ENCODE results near the gene UBE2D2. TPM values are rescaled to one million over a fixed set of nuclear protein-coding genes. Genes with fewer than 3 reads are reported as not detected.

Gene UBE2D2
- polyA plus RNA-seq, 3 donors, result 137 to 186 (median 165) TPM

DNA sequence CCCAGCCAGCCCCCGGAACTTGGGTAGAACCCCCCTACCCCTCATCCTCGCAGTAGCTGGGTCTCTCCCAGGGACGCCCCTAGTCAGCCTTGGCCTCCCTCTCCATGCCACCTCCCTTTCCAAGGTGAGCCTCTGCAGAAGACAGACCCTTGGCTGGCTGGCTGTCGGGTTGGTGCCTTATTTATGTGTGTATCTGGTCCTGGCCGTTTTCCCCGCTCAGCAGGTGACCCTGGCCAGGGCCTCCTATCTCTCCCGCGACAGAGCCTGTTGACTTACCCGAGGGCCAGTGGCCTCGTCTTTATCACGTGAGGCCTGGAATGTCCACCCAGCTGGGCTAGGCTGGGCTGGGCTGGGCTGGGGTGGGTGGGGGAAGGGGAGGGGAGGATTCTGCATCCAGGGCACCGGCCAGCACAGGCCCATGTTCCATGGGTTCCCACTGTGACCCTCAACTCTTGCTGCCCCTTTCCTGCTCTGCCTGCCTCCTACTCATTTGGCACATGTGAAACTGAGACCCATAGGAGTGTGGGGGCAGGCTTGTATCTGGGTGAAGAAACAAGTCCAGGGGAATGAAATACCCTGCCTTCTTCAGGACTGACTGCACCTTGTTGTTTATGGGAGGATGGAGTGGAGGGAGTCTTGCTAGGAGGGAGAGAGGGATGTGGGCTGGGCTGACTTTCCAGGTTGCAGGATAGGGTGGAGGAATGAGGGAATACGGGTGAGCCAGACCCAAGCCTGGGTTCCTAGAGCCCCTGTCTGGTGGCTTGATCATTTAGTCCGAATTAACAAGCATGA lies 90.1 kb downstream of the UBE2D2 start:
- no peak for DNase-seq (ENCODE audit: extremely low read depth in 1 of 11, low read depth in 9 of 11, low spot score in 4 of 11)

DNA sequence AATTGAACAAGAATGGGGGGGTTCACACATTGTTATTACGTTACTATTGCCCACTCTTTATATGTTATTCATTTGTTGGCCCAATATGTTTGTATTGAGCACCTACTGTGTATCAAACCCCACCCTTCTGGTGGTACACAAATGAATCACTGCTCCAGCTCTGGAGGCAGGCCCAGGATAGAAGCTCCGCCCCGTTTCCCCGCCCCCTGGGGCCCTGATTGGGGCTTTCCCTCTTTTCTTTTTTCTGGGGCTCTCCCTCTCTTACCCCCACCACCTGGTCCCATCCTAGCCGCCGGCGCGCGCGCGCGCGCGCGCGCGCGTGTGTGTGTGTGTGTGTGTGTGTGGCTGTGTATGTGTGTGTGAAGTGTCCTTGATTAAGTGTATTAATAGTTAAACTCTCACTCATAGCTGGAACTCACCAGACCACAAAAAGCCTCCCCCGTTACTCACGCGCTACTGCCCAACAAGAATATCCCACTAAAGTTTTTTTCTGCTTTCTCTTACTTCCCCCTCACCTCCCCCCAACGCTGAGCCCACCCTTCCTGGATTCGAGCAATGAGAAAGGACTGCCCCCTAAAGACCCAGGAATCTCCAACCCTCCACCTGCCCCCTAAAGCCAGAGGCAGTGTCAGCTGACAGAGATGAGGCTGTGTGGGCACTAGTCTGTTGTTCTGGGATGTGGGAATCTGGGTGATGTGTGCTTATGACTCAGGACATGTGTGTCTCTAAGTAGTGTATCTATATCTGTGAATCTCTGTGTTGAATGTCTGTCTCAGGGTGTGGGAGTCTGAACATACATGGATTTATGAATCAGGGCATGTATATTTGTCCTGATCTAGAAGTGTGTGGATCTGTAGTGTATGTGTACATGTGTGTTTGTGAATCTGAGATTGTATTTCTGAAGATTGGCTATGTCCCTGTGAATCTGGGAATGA lies 91.0 kb downstream of the UBE2D2 start:
- peak in 1 of 11 donors; percentile 82 for DNase-seq (ENCODE audit: extremely low read depth in 1 of 11, low read depth in 9 of 11, low spot score in 4 of 11)

DNA sequence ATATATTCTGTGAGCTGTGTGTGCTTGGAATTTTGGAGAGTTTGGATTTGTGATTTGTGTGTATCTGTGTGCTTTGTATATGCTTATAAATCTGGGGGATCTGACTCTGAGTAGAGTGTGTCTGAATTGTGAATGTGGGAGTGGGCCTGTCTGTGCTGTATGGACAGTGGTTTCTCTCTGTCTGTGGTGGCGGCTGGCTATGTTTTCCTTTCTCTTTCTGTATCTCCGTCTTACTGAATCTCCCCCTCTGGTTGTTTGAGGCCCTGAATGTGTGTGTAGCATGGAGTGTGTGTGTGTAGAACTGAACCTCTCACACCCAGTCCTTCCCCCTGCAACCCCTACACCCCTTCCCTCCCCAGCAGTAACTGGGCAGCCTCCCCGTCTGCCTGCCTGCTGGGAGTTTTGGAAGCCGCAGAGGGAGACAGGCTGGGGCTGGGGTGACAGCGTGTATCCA lies 91.7 kb downstream of the UBE2D2 start:
- no peak for DNase-seq (ENCODE audit: extremely low read depth in 1 of 11, low read depth in 9 of 11, low spot score in 4 of 11)

DNA sequence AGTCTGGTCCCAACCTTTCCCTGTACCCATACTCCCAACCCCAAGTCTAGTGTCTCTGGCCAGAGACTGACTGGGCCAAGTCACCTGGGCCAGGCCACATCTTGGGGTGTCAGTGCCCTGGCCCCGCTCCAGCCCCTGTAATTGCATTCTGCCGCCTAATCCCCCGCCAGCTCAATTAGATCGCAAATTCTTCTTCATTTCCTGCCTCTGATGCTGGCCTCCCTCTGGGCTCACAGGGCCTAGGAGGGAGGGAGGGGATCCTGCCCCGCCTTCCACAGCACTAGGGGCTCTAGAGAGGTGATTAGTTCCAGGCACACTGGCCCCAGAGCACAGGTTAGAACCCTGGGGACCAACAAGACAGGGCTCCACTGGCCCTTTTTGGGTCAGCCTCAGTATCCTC lies 92.5 kb downstream of the UBE2D2 start:
- no peak for DNase-seq (ENCODE audit: extremely low read depth in 1 of 11, low read depth in 9 of 11, low spot score in 4 of 11)

DNA sequence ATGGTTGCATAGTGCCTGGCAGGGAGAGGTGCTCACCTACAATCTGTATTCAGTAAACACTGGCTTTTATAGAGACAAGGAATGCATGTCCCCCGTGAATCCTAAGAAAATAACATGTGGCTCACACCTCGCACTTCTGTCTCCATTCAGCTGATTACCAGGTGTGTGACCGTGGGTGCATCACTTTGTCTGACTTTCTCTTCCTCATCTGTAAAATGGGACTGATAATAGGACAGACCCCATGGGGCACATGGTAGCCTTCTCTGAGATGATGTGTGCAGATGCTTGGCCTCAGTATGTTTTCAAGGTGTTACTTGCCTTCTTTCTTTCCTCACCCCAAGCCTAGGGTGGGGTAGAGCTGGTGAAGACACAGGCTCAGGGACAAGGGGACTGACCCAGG lies 93.3 kb downstream of the UBE2D2 start:
- DNase-seq (ENCODE audit: extremely low read depth in 1 of 11, low read depth in 9 of 11, low spot score in 4 of 11), result no peak

DNA sequence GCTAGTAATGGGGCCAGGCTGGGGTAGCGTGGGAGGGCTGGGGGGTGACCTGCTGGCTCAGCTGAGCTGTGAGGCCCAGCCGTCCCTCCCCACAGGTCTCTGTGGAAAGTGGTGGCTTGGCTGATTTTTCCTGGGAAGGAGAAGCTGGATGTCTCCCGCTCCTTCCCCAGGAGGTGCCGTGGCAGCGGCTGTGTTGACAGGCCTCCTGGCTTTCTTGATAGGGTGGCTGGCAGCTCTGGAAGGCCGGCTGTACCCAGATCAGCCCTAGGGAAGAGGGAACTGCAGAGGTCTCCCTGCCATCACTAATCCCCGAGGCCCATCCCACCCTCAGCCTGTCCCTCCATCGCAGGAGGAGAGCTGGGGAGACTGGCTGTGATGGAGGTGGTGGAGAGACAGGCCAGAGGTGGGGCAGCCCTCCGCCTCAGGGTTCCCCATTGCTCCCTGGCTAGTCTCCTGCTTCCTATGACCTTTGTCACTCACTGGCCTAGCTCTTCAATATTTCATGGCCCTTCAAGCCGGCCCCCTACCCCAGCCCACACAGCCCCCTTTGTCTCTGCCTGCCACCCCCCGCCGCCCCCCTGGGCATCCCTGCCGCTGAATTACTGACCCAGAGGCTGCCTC lies 93.8 kb downstream of the UBE2D2 start:
- DNase-seq (ENCODE audit: extremely low read depth in 1 of 11, low read depth in 9 of 11, low spot score in 4 of 11), result no peak

DNA sequence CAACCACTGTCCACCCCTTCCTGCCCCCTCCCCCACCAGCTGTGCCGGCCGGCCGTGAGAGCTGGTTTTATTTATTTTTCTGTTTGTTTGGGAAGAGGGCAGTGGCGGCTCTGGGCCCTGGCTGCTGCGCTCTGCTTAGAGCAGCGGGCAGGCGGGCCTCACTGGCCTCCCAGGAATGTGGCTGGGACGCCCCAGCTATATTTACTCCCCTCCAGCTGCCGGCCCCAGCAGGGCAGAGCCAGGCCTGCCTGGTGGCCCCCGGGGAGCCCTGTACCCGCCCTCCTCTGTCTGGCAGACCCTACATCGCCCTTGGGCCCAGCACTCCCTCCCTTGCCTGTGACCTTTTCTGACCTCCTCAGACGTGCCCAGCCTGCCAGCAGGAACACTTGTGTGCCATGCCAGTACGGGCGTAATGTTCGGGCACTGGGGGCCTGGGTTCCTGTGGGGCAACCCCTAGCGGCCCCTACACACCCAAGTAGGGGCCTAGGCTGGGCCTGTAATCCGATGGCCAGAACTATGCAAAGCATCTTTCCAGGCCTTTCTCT lies 94.7 kb downstream of the UBE2D2 start:
- DNase-seq (ENCODE audit: extremely low read depth in 1 of 11, low read depth in 9 of 11, low spot score in 4 of 11), result no peak

DNA sequence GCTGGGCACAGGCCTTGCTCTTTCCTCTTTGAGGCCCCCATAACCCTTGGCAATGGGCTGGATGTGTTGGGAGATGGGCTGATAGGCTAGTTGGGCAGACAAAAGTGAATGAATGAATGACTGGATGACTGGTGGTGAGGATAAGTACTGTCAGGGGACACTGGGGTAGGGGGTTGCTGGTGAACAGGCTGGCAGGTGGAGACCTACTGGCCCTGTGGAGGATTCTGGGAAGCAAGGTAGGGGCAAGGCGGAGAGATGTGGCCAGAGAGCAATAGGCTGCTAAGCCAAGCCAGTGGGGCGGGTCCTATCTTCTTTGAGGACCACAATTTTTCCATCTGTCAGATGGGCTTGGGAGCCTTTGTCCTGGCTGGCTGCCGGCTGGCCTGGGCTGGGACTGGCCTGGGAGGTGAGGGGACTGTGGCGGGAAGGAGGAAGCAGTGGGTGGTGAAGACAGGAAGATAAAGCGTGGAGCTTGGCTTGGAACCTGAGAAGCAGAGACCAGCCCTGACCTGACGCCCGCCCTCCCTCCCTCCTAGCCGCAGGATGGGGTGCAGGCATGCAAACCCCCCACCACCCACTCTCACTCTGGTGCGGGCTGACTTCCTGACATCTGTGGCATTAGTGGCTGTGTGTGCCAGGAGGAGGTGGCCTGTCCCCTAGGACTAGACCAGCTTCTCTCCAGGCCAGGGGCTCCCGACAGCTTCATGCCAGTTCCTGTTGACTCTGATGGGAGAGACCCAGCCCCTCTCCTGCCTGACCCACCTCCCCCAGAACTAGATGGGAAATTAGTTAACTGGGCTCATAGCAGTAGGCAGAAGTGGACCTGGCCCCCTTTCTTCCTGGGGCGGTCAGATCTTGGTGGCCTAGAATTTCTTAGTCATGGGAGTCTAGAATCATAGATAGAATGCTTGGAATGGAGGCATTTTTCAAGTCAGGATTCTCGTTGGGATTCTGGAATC lies 96.5 kb downstream of the UBE2D2 start:
- no peak for DNase-seq (ENCODE audit: extremely low read depth in 1 of 11, low read depth in 9 of 11, low spot score in 4 of 11)

DNA sequence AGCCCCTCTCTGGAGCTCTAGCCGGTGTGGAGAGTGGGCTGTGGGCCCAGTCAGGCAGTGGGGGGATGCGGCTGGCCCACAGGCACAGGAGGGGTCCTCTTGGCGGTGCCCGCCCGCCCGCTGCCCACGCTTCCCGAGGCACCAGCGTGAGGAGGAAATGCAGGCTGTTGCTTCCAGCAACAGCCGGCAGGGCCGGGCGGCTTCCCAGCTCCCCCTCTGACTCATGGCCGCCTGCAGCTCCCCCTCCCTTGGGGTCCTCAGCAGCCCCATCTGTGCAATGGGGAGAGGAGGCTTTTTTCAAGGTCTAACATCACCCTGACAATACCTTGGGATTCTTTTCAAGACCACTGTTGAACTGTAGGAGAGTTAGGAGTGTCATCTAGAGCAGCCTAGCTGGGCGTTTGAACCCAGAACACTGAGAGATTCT lies 97.4 kb downstream of the UBE2D2 start:
- no peak for DNase-seq (ENCODE audit: extremely low read depth in 1 of 11, low read depth in 9 of 11, low spot score in 4 of 11)

DNA sequence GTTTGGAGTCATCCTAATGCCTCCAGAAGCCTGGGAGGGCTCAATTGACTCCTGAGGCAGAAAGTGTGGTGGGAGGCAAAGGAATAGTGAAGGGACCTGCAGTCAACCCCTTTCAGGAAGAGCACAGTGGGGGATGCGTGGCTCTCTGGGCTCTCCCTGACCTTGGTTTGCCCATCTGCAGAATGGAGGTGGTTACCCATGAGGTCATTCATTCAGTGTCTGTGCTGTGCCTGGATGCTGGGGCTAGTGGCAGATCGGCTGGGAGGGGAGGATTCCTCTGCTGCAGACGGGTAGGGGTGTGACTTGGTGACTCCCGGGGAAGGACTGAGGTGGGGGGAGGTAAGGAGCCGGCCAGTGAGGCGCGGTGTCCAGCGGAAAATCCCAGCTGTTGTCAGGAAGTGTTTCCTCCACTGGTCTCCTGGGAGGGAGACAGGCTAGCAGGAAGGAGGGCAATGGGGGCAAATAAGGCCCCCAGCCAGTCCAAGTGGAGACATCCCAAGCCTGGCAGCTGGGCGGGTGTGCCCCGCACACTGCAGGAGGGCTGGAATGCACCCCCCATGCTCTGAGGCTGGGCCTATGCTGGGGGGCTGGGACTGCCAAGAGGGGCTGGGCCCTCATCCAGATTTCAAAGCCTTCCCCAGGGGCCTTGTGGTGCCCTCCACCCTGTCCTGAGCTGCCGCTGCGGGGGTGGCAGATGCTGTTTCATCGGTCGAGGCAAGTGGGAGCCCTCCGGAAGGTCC lies 98.0 kb downstream of the UBE2D2 start:
- DNase-seq (ENCODE audit: extremely low read depth in 1 of 11, low read depth in 9 of 11, low spot score in 4 of 11), result no peak

DNA sequence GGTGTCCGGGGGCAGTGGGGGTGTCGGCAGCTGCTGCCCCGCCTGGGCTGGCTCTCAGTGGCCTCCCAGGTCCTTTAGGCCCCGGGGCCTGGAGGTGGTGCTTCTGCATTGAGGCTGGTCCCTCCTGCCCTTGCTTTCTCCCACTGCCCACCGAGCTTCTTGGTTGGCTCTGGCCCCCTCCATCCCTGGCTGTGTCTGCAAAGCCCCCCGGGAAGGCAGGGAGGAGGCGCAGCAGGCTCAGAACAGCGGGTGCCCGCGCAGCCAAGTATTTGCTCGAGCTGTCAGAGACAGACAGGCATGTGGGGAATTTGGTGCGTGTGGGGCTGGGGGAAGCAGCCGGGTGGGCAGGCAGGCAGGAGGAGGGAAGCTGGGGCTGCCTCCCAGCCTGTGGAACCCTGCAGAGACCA lies 98.6 kb downstream of the UBE2D2 start:
- no peak for DNase-seq (ENCODE audit: extremely low read depth in 1 of 11, low read depth in 9 of 11, low spot score in 4 of 11)

DNA sequence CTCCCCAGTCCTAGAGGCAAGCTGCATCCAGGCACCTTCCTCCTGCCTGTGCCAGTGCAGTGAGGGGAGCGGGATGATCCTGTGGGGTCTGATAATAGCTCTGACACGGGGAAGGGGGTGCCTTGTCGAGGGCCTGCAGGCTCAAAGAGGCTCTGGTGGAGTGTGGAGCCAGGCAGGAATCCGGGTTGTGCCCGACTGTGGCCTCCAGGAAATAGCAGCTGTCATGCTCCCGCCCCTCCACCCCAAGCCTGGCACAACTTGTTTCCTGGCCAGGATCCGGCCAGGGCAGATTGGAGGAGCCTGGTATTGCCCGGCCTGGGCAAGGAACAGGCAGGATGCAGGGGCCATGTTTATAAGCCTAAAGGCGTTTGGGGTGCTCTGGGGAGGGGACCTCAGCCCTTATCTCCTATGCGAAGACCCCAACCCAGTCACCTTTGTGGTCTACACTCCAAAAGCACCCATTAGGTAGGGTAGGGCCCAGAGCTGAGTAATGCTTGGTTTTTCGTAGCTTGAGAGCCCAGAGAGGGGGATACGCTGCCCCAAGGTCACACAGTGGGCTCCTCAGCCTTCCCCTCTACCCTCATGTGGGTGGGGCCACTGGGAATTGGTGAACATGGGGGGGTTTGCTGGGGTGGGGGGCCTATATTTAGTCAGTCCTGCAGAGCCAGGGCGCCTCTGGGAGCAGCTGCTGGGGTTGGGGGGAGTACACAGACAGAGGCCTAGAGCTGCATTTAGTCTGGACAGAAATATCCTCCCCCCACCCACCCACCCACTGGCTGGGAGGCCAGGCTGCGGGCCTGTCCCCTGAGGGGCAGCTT lies 99.2 kb downstream of the UBE2D2 start:
- DNase-seq (ENCODE audit: extremely low read depth in 1 of 11, low read depth in 9 of 11, low spot score in 4 of 11), result no peak

DNA sequence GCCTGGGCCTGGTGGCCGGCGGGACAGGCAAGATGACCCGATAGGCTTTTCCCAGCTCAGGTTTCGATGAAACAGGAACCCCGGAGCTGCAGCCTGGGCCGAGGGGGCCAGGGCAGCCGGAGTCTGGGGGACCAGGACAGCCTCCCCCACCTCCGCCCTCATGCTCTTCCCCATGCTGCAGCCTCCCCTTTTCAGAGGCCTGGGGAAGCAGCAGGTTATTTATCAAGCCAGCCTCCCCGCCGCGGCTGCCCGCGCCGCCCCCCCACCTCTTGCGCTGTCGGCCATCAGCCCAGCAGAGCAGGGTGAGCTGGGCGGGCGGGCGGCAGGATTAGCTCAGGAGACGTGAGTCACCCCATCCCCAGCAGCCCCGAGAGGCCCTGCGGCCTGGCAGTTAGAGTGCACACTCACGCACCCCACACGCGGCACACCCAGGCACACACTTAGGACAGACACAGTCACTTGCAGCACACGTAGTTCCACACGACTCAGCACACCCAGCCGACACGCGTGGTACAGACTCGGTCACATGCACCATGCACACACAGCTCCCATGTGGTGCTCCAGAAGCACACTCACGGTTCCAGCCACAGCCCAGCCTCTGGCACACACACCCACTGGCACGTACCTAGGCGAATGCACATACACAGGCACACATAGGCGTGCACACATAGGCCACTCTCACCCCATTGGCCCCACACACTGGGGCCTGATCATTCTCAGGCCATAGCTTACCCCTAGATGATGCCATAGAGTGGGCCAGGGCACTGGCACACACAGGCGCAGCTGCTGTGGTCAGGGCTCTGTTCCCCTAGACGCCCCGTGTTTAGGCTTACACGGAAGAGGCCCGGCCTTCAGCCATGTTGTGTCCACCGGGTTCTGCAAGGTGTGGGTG lies 100.0 kb downstream of the UBE2D2 start:
- DNase-seq (ENCODE audit: extremely low read depth in 1 of 11, low read depth in 9 of 11, low spot score in 4 of 11), result no peak

DNA sequence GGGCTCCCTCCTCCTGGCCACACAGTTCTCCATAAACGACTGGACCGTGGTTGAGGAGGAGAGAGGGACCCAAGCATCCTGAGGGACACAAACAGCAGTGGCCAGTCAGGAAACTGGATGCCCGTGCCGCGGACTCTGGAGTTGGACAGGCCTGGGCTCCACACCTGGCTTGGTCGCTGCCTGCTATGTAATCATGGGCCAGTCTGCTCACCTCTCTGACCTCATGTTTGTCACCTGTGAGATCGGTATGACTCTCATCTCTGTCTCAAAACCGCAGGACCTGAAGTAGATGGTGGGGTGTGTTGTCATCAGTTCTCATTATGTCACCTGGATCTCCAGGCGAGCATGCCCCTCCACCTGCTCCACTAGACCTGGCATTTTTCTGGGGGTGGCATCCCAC lies 101.5 kb downstream of the UBE2D2 start:
- DNase-seq (ENCODE audit: extremely low read depth in 1 of 11, low read depth in 9 of 11, low spot score in 4 of 11), result no peak

DNA sequence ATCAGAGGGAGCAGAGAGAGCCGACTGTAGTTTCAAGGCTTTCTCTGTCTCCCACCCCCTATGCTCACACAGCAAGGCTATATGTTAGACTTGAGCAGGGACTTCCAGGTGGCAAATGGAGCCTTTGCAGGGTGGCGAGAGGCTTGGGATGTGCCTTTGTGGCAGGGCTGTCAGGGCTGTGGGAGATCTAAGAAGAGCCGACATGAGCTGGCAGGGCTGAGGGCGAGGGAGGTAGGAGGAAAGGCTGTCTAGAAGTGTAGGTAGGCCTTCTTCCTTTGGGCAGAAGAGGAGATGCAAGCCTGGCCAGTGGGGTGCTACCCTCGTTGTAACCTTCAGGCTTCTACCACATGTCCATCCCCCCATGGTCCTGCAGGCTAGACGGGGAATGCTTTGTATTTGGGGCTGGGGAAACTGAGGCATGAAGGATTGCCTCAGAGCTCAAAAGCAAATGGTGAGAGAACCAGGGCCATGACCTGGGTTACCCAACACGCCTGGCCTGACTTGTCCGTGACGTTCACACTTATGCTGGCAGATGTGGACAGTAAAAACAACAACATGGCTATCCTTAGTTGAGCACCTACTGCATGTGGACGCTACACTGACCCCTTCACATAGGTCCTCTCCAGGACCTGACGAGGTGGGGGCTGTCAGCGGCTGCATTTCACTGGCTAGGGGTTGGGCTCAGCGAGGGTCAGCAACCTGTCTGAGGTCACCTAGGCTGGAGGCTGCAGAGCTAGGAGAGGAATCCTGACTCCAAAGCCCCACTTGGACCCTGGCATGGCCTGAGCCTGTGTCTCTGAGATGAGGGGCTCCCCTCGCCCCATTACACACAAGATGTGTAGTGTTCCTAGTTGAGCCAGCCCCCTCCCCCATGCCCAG lies 102.3 kb downstream of the UBE2D2 start:
- DNase-seq (ENCODE audit: extremely low read depth in 1 of 11, low read depth in 9 of 11, low spot score in 4 of 11), result no peak

All from renal cortex interstitium (tissue), 11 donors.